Left lobe of liver (tissue), 2 donors: ENCODE results near the gene RTRAF. TPM values are rescaled to one million over a fixed set of nuclear protein-coding genes. Genes with fewer than 3 reads are reported as not detected.

Experiments
- ATAC-seq: fragments of 200-7000 bp; cut with Tn5 transposase; one replicate; pipeline ENCODE4 v1.9.1; 2020; ENCODE audit warnings: mild to moderate bottlenecking, moderate library complexity
- DNase-seq: peaks from one replicate; pipeline ENCODE4 v3.0.0-alpha.2; 2020; ENCODE audit warnings: low spot score
- total RNA-seq: library from RNA; stranded (reverse); gene quantifications from one replicate; pipeline ENCODE4 v1.2.1, GENCODE V29; 2021
- donor health status: DM: no; HTN: no; CAD: no; lungs with moderate emphysema.
- donor health status: DM: no; HTN: yes; CAD: no.

The RTRAF gene
- total RNA-seq, 1 donor from 2014 or later: 45.3 TPM

DNA sequence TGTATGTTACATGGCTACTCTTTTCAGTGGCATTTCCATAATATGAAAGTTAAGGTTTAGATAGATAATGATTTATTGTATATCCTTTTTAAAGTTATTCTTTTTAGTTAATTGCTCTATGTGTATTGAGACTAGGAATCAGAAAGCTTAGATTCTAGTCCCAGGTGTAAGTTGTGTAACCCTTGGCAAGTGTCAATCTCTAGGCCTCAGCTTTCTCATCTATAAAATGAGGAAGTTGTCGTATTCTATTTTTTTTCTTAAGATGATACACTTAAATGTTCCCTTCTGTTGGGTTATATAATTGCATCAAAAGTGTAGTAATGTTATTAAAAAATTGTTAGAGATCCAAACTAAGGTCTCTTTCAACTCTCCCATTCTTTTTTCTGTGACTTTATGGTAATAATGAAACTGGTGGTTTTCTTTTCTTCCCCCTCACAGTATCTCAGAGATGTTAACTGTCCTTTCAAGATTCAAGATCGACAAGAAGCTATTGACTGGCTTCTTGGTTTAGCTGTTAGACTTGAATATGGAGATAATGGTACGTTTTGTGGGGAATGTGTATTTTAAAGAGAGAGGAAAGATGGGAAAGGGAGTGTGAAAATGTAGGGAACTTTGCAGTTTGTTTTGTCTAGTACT lies 4.1 kb downstream of the RTRAF start:
- ATAC-seq: no peak
- no peak for DNase-seq

DNA sequence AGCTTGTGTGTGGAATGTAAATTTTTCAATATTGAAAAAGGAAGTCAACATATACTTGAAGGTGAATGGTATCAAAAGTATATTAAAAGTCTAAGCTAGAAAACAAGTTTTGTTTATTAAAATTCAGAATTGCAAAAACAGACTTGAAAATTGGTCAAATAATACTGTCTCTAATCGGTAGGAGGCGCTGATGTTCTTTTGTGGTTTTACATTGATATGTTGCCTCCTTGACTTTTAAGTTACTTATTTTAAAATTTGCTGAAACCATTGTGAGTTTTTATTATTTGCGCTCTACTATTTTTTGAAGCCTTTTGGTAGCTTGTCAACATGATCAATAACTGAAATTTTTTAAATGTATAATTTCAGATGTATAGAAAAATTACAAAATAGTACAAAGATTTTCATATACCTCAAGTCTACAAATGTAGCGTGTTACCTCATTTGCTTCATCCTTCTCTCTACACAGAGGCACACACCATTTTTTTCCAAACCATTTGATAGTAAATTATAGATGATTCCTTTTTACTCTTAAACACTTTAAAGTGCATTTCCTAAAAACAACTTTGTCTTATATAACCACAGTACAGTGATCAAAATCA lies 6.9 kb downstream of the RTRAF start:
- ATAC-seq: peak; percentile 40

DNA sequence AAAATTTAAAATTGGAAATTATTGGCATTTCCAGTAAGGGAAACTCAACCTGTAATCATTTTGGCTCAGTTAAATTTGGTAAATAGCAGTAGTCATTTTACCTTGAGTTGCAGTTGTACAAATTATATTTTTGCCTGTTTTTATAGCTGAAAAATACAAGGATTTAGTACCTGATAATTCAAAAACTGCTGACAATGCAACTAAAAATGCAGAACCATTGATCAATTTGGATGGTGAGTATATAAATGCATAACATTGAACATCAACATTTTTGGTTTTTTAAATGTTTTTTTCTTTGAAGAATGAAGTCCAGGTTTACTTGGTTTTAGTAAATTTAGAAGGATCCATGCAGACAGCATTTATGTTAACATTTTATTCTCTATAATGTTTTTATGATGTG lies 9.0 kb downstream of the RTRAF start:
- no peak for DNase-seq
- no peak for ATAC-seq

More for the DNA sequence above, 6.9 kb downstream of the RTRAF start:
- DNase-seq: no peak

DNA sequence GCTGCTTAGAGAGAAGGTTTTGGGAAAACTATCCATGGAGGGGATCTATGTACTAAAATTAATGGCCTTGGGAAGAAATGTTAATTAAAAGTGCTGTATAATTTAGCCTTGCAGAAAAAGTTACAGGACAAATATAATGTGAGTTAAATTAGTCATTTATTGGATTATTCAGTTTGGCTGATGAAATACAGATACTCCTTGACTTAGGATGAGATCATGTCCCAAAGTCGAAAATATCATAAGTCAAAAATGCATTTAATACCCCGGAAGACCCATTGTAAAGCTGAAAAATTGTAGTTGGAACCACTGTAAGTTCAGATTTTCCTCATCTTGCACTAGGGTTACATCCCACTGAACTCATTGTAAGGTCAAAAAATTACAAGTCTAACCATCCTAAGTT lies 9.7 kb downstream of the RTRAF start:
- ATAC-seq (no peak), DNase-seq (no peak)

DNA sequence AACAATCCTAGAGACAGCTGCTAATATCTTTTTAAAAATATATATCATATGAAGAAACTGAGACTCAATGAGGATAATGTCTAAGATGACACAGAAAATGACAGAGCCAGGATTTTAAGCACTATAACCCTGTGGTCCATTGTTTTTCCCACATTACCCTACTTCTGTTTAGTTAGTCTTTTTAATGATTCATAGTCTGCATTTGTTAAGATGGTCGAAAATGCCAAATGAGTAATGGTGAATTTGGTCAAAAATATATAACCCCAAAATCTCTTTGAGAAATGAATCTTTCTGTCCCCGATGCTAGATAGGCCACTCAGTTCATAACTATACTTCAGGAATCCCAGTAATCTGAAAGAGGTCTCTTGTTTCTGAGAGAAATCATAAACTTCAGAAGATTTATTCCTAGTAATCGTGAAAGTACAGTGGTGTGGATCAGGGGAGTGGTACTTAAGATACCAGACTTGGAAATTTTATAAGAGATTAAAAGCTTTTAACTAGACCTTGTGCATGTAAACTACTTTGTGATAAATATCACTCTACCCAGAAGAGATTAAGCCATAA lies 10.8 kb downstream of the RTRAF start:
- no peak for ATAC-seq
- DNase-seq: no peak

DNA sequence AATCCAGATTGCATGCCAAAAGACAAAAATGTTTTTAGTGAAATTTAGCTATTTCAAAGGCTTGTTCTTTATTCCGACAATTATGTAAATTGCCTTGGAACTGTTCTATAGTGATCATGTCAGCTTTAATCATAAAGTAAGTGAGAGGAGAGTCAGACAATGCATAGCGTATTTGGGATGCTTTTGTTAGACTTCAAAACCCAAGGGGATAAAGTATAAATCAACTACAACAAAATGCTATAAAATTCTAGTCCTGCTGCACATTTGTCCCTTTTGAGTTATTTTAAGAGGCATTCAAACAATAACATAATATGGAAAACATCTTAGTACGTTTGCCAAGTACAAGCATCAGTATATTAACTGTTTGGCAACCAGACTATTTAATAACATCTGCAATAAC lies 11.3 kb downstream of the RTRAF start:
- DNase-seq: no peak

DNA sequence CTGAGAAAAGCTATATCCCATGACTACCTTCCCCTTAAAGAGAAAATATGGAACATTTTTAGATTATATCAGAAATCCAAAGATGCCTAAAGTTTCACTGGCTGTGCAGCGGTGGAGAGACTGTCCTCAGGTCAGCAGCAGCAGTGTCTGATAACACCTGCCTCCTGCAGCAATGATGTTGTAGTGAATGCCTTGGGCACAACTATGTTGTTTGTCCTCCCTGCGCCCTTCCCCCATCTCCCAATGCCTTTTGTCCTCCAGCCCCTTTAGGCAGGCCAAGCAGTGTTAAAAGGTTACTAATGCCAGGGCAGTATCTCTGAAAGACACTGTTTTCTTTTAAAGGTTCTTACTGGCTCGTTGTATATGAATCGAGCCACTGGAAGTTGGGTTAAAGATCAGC lies 13.2 kb downstream of the RTRAF start:
- DNase-seq: no peak
- peak; percentile 52 for ATAC-seq

More for the DNA sequence above, 11.3 kb downstream of the RTRAF start:
- ATAC-seq: no peak

DNA sequence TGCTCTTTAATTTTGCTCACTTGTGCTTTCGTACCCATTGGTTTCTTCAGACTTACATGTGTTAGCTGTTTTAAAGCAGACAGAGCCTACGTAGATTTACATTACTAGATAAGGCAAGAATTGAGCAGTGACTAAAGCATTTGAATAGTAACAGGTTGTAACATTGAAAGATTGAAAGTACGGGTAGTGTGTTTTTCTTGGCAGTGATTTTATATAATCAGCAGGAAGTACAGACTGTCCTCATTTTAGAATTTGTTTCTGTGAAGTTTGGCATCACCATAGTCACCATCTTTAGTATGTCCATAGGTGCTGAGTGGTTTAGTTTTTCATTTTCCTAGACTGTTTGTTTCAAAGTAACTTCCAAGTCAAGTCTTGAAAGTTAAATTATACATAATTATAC lies 14.0 kb downstream of the RTRAF start:
- peak; percentile 54 for ATAC-seq

DNA sequence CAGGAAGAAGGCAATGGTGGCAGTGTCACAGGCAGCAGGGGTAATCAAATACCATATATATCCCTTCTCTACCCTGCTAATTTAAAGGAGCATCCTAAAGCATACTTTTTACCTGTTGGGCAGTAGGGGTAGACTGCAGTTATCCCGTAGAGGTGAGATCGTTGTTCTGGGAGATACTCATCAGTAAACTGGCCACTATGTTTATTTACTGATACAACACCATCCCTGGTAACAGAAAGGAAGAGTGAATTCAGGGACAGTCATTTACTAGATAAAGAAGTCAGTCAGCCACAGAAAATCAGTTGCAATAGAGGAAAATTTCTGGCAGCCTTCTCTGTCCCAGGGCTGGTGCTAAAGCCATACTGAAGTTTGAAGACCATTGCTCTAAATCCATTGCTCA lies 16.3 kb downstream of the RTRAF start:
- DNase-seq: no peak
- no peak for ATAC-seq

More for the DNA sequence above, 14.0 kb downstream of the RTRAF start:
- DNase-seq: no peak

DNA sequence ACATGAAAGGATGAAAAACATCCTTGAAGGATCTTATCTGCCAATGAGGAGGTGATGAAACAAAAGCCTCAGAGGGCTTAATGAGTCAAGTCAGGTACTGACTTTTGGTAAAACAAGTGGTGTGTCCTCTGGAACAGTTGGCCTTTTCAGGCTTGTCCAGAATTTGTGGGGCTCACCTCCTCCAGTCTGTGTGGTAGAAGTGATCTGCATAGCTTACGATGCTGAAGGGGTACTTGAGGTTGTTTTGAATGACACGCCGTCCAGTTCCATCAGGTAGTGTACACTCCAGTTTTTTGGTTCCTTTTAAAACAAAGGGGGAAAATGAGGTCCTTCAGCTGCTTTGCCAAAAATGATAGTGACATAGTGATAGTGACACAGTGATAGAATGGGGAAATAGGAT lies 17.0 kb downstream of the RTRAF start:
- ATAC-seq: no peak
- no peak for DNase-seq

DNA sequence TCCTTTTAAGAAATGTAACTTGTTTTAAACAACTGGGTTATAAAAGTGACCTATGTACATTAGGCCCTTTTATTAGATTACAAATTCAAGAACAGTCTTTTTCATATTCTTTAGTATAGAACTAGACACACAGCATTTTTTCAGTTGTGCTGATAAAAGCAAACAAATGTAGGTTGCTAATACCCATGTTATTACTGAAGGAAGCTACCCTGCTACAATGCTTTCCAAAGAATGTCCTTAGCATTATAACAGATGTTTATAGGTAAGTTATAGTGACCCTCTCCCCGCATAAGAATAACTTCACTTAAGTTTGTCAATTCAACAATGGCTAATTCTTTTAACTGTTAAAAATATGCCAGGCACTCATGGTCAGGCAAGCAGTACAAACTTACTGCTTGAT lies 17.9 kb downstream of the RTRAF start:
- ATAC-seq (no peak), DNase-seq (no peak)

DNA sequence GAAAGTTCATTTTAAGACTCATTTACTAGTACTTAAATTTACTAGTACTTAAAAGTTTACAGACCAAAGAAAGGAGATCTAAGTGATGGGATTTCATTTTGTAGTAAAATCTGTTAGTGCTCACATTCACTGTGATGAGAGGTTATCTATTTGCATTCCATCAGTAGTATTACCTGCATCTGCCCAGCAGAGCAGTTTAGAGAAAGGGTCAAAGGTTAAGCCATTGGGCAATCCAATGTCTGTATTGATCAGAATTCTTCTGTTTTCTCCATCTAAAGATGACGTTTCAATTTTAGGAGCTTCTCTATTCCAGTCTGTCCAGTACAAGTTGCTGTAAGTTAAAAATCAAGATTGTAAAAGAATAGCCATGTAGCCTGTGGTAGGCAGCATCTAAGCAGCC lies 18.3 kb downstream of the RTRAF start:
- DNase-seq: no peak
- peak; percentile 90 for ATAC-seq

DNA sequence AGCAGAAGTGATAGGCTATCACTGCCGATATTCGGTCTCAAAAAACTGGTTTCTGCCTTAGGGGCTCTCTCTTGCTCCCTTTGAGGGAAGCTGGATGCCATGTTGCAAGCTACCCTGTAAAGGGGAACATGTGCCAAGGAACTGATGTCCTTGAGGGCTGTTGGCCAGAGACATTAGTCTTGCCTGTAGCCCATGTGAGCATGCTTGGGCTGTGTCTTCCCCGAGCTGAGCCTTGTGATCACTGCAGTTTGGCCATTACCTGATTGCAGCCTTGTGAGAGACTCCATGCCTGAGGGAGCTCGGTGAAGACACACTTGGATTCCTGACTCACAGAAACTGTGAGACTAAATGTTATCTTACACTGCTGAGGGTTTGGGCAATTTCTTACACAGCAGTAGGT lies 18.8 kb downstream of the RTRAF start:
- ATAC-seq (no peak), DNase-seq (no peak)

DNA sequence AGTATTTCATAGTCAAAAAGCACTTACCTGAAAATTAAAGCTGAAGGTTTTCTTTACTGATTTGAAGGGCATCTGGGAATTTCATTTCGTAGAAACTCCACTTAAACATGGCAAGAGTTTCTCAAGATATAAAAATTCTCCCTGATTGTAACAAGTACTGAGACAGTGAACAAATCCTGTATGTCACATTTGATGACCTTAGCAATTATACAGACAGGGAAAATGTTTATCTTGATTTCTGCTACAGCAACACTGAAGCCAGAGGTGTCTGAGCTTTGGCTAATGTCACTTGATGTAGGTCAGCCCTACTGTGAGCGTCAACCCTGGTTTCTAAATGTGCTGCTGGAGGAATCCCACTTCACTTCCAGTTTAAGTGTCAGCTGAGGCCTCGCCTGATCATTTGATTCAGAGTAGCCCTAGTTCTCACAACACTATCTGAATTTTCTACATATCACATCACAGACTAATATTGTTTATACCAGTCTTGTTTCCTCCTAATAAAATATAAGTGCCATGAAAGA lies 20.9 kb downstream of the RTRAF start:
- ATAC-seq (no peak), DNase-seq (no peak)

DNA sequence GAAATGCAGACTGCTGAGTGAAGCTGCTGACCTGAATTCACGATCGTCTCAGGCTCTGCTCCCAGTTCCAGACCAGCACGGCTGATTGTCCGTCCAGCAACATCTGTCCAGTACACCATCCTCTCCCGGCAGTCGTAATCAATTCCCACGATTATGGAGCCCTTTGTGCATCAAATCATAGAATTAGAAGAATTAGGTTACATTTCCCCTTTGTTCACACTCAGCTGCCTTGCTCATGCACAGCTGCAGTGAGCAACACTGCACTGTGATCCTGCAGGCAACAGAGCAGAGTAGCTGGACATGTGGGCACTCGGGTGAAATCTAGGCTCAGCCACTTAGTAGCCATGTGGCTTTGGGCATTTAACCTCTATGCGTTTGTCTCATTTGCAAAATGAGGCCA lies 22.2 kb downstream of the RTRAF start:
- DNase-seq: no peak

DNA sequence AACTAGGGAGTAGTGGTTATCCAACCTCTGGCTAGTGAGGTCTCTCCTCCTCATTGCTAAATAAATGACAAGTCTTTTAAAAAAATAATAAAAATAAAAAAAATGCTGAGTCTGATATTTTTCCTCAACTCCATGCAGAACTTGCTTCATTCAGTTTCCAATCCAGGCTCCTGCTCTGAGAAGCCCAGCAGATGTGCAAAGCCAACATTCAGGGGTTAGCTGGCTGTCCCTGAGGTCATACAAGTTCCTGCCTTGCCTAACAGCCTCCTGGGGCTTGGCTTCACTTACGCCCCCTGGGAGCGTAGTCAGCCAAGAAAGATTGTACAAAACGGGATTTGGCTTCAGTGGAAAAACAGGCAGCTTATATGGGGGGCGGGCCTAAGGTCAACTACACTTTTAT lies 23.3 kb downstream of the RTRAF start:
- DNase-seq (no peak), ATAC-seq (peak; percentile 70)

More for the DNA sequence above, 22.2 kb downstream of the RTRAF start:
- ATAC-seq: no peak

DNA sequence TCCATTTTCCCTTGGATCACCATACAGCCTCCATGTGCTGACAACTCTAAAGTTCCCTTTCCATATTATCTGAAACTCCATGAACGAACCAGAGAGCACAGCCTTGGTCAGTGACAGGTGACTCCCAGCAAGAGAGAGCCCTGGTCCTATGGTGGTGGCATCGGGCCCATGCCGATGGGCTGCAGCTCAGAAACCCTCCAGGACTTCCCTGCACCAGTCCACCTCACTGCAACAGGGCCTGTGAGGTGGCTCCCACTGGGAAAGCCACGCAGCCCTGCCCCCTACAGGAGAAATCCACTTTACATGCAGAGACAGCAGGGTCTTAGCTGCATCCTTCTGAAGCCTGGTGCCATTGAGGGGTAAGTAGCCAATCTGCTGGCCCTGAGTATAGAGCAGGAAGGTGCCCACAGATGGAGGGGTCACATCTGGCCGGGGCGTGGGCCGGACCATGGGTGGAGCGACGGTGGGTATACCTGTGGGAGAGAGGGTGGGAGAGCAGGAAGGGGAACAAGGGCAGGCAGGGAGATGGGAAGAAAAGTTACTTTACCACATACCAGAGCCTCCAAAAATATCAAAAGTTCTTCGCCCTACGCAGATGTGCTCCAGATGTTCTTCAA lies 24.7 kb downstream of the RTRAF start:
- DNase-seq (no peak), ATAC-seq (peak; percentile 27)

DNA sequence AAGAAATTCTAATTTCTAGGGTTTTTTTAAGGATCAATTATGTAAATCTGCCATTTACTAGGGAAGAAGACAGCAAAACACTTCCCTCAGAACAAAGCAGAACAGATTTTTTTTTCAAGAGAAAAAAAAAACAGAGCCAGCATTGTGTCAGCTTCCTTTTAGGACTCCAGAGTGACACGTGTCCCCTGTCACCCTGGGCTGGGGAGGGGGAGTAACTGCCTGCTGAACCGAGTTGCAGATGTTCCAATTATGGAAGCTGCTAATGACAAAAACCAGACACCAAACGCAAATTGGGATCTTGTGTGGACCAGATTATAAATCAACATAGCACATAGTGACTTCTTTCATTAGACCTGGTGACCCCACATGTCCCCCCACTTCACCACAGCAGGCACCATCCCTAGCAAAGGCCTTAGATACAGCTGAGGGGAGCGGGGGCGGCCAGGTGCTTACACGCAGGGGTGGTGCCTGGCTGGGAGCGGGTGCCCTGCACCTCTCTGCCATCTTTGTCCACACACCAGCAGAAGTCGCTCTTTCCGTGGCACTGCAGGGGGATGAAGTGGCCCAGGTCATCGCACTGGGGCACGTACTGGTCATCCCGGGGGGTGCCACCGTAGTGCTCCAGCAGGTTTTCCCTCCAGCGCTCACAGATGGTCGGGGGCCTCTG lies 25.4 kb downstream of the RTRAF start:
- ATAC-seq: no peak

DNA sequence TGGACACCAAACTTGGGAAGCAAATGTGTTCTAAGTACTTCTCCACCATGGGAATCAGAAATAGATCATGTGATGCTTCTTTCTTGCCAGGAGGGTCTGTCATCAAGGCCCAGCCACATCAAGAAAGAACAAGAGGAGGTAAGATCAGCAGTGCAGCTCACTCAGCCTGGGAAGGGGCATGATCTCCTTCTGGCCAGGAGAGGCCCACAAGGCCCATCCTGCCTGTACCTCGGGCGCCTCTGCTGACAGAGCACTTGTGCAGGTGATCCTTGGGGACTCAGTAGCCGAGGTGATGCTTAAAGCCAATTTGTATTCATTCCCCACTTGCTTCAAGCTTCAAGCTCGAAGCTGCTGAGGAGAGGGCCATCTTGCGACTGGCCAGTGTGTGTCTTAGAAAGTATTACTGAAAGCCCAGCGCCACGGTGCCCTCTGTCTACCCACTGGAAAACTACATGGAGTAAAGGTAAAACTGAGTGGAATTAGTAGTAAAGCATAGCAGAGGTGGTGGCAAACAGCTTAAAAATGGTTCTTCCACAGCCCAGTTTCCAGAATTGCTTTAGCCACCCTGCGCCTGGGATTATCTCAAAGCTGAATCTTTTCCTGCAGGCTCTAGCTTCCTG lies 26.2 kb downstream of the RTRAF start:
- ATAC-seq: peak; percentile 78
- no peak for DNase-seq

More for the DNA sequence above, 25.4 kb downstream of the RTRAF start:
- no peak for DNase-seq

DNA sequence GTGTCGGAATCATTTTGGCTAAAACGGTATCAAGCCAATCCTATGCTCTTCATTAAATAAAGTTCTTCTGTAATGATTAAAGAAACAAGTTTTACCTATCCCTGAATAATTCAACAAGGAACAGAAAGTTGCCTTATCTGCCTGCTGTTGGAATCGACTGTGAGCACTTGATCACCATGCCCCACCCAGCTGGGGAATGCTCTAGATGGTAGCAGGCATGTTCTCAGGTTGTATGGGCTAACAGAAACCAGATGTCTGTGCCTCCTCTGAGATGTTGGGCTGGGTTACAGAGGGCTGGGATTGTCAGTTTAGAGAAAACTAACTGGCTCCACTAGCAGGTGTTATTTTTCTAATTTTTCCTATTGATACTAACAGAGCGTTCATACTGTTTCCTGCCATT lies 28.9 kb downstream of the RTRAF start:
- no peak for DNase-seq
- ATAC-seq: no peak

DNA sequence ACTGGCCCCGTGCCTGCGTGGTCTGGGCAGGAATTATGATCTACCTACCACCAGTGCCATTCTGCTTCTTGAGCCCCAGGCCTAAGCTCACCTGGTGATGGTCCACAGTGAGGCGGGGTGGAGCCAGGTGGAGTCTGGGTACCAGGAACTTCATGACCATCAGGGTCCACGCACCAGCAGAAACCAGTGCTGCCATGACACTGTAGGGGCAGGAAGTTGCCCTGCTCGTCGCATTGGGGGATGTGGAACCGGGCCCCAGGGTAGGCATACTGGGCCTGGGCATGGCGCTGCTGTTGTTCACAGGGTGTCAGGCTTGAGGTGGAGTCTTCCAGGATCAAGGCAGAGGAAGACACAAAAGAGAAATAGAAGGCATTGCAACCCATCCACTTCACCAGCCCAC lies 29.6 kb downstream of the RTRAF start:
- DNase-seq: no peak
- no peak for ATAC-seq
